ENCODE data around the gene PLA2G4A.

DNA sequence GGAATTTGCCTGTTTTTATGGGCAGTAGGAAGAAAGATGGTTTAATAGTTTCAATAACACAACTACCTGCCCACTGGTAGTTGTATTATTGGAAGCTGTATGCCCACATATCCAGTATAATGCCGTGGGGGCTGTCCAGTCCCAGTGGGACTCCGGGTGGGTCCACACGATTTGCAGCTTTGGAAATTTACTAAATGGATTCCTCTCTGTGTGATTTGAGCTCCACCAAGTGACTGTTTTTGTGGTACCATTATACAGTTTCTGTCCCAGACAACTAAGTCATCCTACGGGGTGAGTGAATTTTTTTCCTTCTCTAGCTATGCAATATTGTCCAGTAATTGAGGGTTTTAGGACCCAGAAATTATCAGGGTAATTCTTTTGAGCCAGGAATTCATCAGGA lies 86.8 kb downstream of the PLA2G4A start:
- TF ChIP-seq CTCF (IDR thresholded peaks at IDR 0.05), result no peak
- TF ChIP-seq POLR2A (IDR thresholded peaks at IDR 0.05), result no peak
